ENCODE data around the gene SLFN13.
A peak's percentile ranks its signal among the peaks of the same experiment; 100 is the strongest.
"Not testable (repeated sequence)": the region's sequence is repeated elsewhere in the genome, so short reads cannot be mapped to it uniquely, and the experiment has no call there.

The SLFN13 gene

GRCh38 chr17:35448899-35449227, 297 bp upstream of the SLFN13 start:
- H3K36me3 ChIP-seq: no peaks in the 10 kb centered on the region
- H3K4me3 ChIP-seq: peak overlapping the region; percentile 53 to 71 (median 60)
- no peak for TF ChIP-seq Cebpa-rat (IDR thresholded peaks at IDR 0.05)
- peaks cover 16 to 25% (median 21%) of the 10 kb centered on the region in 11 experiments for H3K27me3 ChIP-seq
- H3K9ac ChIP-seq: peak overlapping the region in 8 of 11 experiments; percentile 66 to 80 (median 76); a peak in 13 of 22 replicates
- H3K4me1 ChIP-seq: peaks cover 22 to 32% (median 27%) of the 10 kb centered on the region in 10 experiments
- H3K9me3 ChIP-seq (replicated peaks in 1 of 11): peaks cover 0 to 5% (median under 1%) of the 10 kb centered on the region in 11 experiments; a peak in 7 of 22 replicates
- H4K20me1 ChIP-seq: no peaks in the 10 kb centered on the region
- H3K27ac ChIP-seq: peak overlapping the region in 10 of 11 experiments; percentile 46 to 83 (median 78); a peak in 17 of 22 replicates
- H3K4me2 ChIP-seq: peak overlapping the region; percentile 82 to 94 (median 90)

GRCh38 chr17:35447499-35447898, 1.1 kb downstream of the SLFN13 start:
- H3K36me3 ChIP-seq: no peaks in the 10 kb centered on the region
- H3K4me1 ChIP-seq: peaks cover 22 to 32% (median 27%) of the 10 kb centered on the region in 10 experiments
- peak overlapping the region in 10 of 11 experiments; percentile 46 to 83 (median 78); a peak in 19 of 22 replicates for H3K27ac ChIP-seq
- H3K4me2 ChIP-seq: peak overlapping the region; percentile 82 to 94 (median 90)
- H3K9ac ChIP-seq: peak overlapping the region; percentile 57 to 80 (median 74); a peak in 18 of 22 replicates
- no peaks in the 10 kb centered on the region for H4K20me1 ChIP-seq
- TF ChIP-seq Cebpa-rat (IDR thresholded peaks at IDR 0.05): no peak
- H3K4me3 ChIP-seq: peak overlapping the region; percentile 53 to 71 (median 60)
- no peaks in the 10 kb centered on the region; a peak in 1 of 22 replicates for H3K9me3 ChIP-seq (replicated peaks in 1 of 11)
- peaks cover 16 to 25% (median 21%) of the 10 kb centered on the region in 11 experiments for H3K27me3 ChIP-seq

DNA sequence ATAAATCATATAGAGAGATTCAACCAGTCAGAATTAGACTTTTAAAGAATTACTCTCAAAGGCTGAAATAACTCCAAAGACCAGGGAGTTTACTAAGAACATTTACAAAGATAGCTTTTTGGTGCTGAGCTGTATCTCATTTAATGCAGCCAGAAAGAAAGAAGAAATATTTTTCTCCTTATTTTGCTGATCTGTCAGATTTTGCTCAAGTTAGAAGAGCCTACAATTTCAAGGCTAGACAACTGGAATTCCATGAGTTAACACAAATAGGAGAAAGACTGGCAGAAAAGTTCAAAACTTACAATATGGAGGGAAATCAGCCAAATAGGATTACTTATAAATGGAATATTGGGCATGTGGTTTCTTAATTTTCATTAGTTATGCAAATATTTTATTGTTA, 10.1 kb downstream of the SLFN13 start:
- Histone ChIP-seq H3K4me3 (no peak overlapping the region), H3K27me3 (0 out of 22 replicates have a peak, but pooled peaks cover 0 to under 1% (median 0%) of the 10 kb centered on the region in 11 experiments), H3K4me2 (no peak overlapping the region), H3K9ac (no peak overlapping the region), H4K20me1 (no peaks in the 10 kb centered on the region), H3K9me3 (replicated peaks in 1 of 11) (peaks cover 0 to 7% (median 6%) of the 10 kb centered on the region in 11 experiments; a peak in 12 of 22 replicates), H3K4me1 (peaks cover 0 to 7% (median 6%) of the 10 kb centered on the region in 10 experiments; a peak in 14 of 20 replicates), H3K36me3 (no peaks in the 10 kb centered on the region), H3K27ac (no peak overlapping the region)
- TF ChIP-seq Cebpa-rat (IDR thresholded peaks at IDR 0.05): no peak

GRCh38 chr17:35433075-35433894, 15.3 kb downstream of the SLFN13 start:
- no peaks in the 10 kb centered on the region; a peak in 1 of 22 replicates for H3K36me3 ChIP-seq
- peaks cover 0 to 22% (median 16%) of the 10 kb centered on the region in 11 experiments; a peak in 15 of 22 replicates for H3K27me3 ChIP-seq
- no peak overlapping the region for H3K27ac ChIP-seq
- H3K9ac ChIP-seq: no peak overlapping the region
- no peak for TF ChIP-seq Cebpa-rat (IDR thresholded peaks at IDR 0.05)
- peaks cover 10 to 30% (median 26%) of the 10 kb centered on the region in 11 experiments; a peak in 18 of 22 replicates for H3K9me3 ChIP-seq (replicated peaks in 1 of 11)
- peak overlapping the region; percentile 44 to 77 (median 56) for H3K4me2 ChIP-seq
- no peaks in the 10 kb centered on the region for H4K20me1 ChIP-seq
- H3K4me1 ChIP-seq: peaks cover 12 to 28% (median 18%) of the 10 kb centered on the region in 10 experiments
- peak overlapping the region in 8 of 10 experiments; percentile 17 to 48 (median 33); a peak in 9 of 20 replicates for H3K4me3 ChIP-seq

DNA sequence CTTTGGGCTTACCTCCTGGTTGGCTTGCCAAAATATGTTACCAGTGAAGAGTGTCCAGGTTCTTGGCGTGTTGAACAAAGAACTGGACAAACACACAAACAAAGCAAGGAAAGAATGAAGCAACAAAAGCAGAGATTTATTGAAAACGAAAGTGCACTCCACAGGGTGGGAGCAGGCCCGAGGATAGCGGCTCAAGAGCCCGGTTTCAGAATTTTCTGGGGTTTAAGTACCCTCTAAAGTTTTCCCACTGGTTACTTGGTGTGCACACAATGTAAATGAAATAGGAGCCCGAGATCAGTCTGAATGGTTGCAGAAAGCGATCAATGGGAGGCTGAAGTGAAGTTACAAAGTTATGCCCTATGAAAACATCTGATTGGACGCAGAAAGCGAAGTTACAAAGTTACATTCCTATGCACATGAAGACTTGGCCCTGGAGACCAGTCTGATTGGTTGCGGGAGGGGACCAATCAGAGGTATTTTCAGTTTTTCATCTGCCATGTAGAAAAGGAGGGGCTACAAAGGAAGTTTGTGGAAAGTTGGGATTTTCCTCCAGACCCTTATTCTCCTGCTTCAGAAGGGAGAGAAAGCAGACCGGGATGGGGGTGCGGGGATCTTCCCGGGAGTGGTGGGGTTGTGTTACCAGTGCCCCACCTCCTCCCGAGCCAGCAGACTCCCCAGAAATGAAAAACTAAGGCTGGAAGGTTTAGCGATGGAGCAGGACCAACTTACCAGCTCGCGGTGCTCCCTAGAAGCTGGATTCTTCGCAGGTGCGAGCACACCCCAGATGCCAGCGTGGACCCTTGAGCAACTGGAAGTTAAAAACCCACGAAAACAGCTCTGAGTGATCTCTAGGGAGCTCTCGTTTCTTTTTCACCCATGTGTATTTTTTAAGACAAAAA, 16.1 kb downstream of the SLFN13 start, which contains the start of gene SLFN12:
Gene SLFN12, minus strand, starts transcription at position 325 of the 899 bp plus-strand sequence. CDS start 9,472 bp downstream, outside the sequence.
- TF ChIP-seq Cebpa-rat (IDR thresholded peaks at IDR 0.05): no peak
- no peak within 1 kb of the TSS for H3K27ac ChIP-seq
- H3K36me3 ChIP-seq: no peaks in the 10 kb centered on the region; a peak in 1 of 22 replicates
- H3K4me3 ChIP-seq: peak within 1 kb of the TSS; percentile 14 to 48 (median 26); a peak in 17 of 20 replicates
- H3K4me2 ChIP-seq: peak within 1 kb of the TSS; percentile 44 to 77 (median 56)
- H4K20me1 ChIP-seq: no peaks in the 10 kb centered on the region
- peaks cover 0 to 22% (median 16%) of the 10 kb centered on the region in 11 experiments; a peak in 15 of 22 replicates for H3K27me3 ChIP-seq
- H3K4me1 ChIP-seq: peaks cover 12 to 31% (median 20%) of the 10 kb centered on the region in 10 experiments
- peaks cover 10 to 30% (median 26%) of the 10 kb centered on the region in 11 experiments; a peak in 18 of 22 replicates for H3K9me3 ChIP-seq (replicated peaks in 1 of 11)
- H3K9ac ChIP-seq: no peak within 1 kb of the TSS

GRCh38 chr17:35429702-35430101, 18.9 kb downstream of the SLFN13 start:
- H4K20me1 ChIP-seq: no peaks in the 10 kb centered on the region
- H3K27me3 ChIP-seq: peaks cover 0 to 22% (median 16%) of the 10 kb centered on the region in 11 experiments; a peak in 15 of 22 replicates
- TF ChIP-seq Cebpa-rat (IDR thresholded peaks at IDR 0.05): no peak
- no peaks in the 10 kb centered on the region; a peak in 1 of 22 replicates for H3K36me3 ChIP-seq
- H3K4me1 ChIP-seq: peaks cover 12 to 31% (median 20%) of the 10 kb centered on the region in 10 experiments
- H3K9me3 ChIP-seq (replicated peaks in 1 of 11): peaks cover 10 to 30% (median 26%) of the 10 kb centered on the region in 11 experiments; a peak in 18 of 22 replicates
- no peak overlapping the region for H3K4me2 ChIP-seq
- H3K4me3 ChIP-seq: no peak overlapping the region
- no peak overlapping the region for H3K27ac ChIP-seq
- no peak overlapping the region for H3K9ac ChIP-seq

DNA sequence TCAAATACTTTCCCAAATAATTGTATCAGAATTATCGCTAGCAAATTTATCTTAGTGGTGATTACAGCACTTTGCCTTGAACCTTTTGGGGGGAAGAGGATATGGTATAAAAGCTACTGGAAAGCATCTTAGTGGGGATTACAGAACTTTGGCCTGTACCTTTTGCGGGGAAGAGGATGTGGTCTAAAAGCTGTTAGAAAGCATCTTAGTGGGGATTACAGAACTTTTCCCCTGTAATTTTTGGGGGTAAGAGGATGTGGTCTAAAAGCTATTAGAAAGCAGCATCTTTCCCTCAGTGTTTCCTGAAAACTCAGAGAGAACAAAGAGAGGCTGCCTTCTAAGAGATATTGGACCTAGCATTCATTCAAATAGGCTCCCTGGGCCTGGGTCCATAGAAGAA, 20.3 kb downstream of the SLFN13 start:
- Histone ChIP-seq H3K27me3 (peaks cover 0 to 20% (median 16%) of the 10 kb centered on the region in 11 experiments; a peak in 15 of 22 replicates), H3K4me1 (peaks cover 9 to 23% (median 12%) of the 10 kb centered on the region in 10 experiments), H4K20me1 (no peaks in the 10 kb centered on the region), H3K36me3 (no peaks in the 10 kb centered on the region; a peak in 1 of 22 replicates), H3K4me3 (no peak overlapping the region), H3K9me3 (replicated peaks in 1 of 11) (peaks cover 10 to 21% (median 19%) of the 10 kb centered on the region in 11 experiments; a peak in 18 of 22 replicates), H3K27ac (no peak overlapping the region), H3K9ac (no peak overlapping the region), H3K4me2 (peak overlapping the region in 4 of 11 experiments; percentile 18 to 34 (median 28); a peak in 5 of 22 replicates)
- no peak for TF ChIP-seq Cebpa-rat (IDR thresholded peaks at IDR 0.05)

DNA sequence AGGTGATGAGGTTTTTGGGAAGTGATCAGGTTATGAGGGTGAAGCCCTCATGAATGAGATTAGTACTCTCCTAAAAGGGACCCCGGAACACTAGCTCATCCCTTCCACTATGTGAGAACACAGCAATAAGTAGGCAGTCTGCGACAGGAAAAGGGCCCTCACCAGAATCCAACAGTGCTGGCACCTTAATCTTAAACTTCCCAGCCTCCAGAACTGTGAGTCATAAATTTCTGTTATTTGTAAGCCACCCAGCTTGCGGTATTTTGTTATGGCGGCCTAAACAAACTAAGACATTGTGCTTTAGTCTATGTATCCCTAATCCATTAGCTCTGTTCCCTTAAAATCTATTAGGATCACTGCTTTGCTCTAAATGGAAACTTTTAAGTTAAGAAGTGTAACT, 24.8 kb downstream of the SLFN13 start:
- Histone ChIP-seq H3K4me2 (no peak overlapping the region), H3K9ac (no peak overlapping the region), H3K4me3 (no peak overlapping the region), H3K4me1 (peaks cover 0 to 8% (median 4%) of the 10 kb centered on the region in 10 experiments; a peak in 6 of 20 replicates), H3K9me3 (replicated peaks in 1 of 11) (no peaks in the 10 kb centered on the region), H3K27me3 (no peaks in the 10 kb centered on the region), H4K20me1 (no peaks in the 10 kb centered on the region), H3K27ac (no peak overlapping the region), H3K36me3 (no peaks in the 10 kb centered on the region)
- no peak for TF ChIP-seq Cebpa-rat (IDR thresholded peaks at IDR 0.05)

- H3K9ac ChIP-seq; H4K20me1 ChIP-seq; H3K27me3 ChIP-seq; H3K36me3 ChIP-seq; H3K4me2 ChIP-seq; H3K4me3 ChIP-seq; H3K9me3 ChIP-seq (replicated peaks in 1 of 11); H3K27ac ChIP-seq; H3K4me1 ChIP-seq: not testable (repeated sequence)
Observed at GRCh38 chr17:35421069-35421468, 27.5 kb downstream of the SLFN13 start.

Measured in BLaER1 treated with 17β-estradiol and CSF1 and Interleukin-3, amounts not matched to agents 10 nM and 100 nM (cell line).